HUES64 (cell line): ENCODE data around the gene LIG4. TPM values are rescaled to one million over a fixed set of nuclear protein-coding genes. Genes with fewer than 3 reads are reported as not detected.
A peak's percentile ranks its signal among the peaks of the same experiment; 100 is the strongest.

Experiments
- H3K27ac ChIP-seq: 2 replicates; pipeline ENCODE4 v1.7.0; 2013; ENCODE audit warnings: low read depth, low read length, inconsistent platforms
- H3K27me3 ChIP-seq: 2 replicates; pipeline ENCODE4 v1.6.1; 2013; ENCODE audit warnings: mild to moderate bottlenecking, low read length; ENCODE audit not compliant: insufficient read depth
- H3K36me3 ChIP-seq: 2 replicates; pipeline ENCODE4 v1.6.1; 2013; ENCODE audit warnings: mild to moderate bottlenecking, low read length; ENCODE audit not compliant: insufficient read depth
- H3K4me1 ChIP-seq: 2 replicates; pipeline ENCODE4 v1.6.1; 2013; ENCODE audit warnings: mild to moderate bottlenecking, low read length, moderate library complexity; ENCODE audit not compliant: insufficient read depth
- H3K4me3 ChIP-seq: 2 replicates; pipeline ENCODE4 v1.5.1; 2013; ENCODE audit warnings: mild to moderate bottlenecking, low read length, moderate library complexity
- H3K9ac ChIP-seq: 2 replicates; pipeline ENCODE4 v1.6.1; 2013; ENCODE audit warnings: mild to moderate bottlenecking, low read depth, low read length
- H3K9me3 ChIP-seq: 2 replicates; pipeline ENCODE4 v1.6.1; 2013; ENCODE audit warnings: low read depth, low read length; ENCODE audit not compliant: insufficient read depth
- WGBS: fragments of 150-250, 120-280 bp; methylation state at CpG from one replicate; pipeline ENCODE4 v1.1.7; 2013; ENCODE audit warnings: missing lambda C conversion rate; 5-methylcytosine and 5-hydroxymethylcytosine counted together
- polyA plus RNA-seq, 2 experiments: library from polyadenylated mRNA; stranded (reverse); fragments of 50-300 nt; gene quantifications; one replicate each; pipeline ENCODE4 v1.2.3, GENCODE V29; 2013

The LIG4 gene
- polyA plus RNA-seq (2013, experiment 1 of 2): 4.2 TPM
- 4.4 TPM for polyA plus RNA-seq (2013, experiment 2 of 2)

- peaks cover 6% of the 10 kb centered on the region for H3K36me3 ChIP-seq
- peak within 1 kb of the TSS; percentile 56 for H3K27ac ChIP-seq
- H3K4me1 ChIP-seq: peaks cover 13% of the 10 kb centered on the region
- WGBS: under 1% methylated on average over 25 of the region's 26 CpGs
- no peaks in the 10 kb centered on the region for H3K27me3 ChIP-seq
- H3K9me3 ChIP-seq: no peaks in the 10 kb centered on the region
- H3K9ac ChIP-seq: peak within 1 kb of the TSS; percentile 60
- H3K4me3 ChIP-seq: peak within 1 kb of the TSS; percentile 68
These were observed at the start of gene LIG4 for GRCh38 chr13:108215436-108215835. TSS of gene LIG4 (minus strand) at chr13:108215536. CDS start at chr13:108211268, 4,268 bp downstream.

GRCh38 chr13:108263621-108264355 is 48.5 kb upstream of the LIG4 start:
- Histone ChIP-seq H3K27ac (no peak overlapping the region), H3K36me3 (no peaks in the 10 kb centered on the region), H3K9me3 (no peaks in the 10 kb centered on the region), H3K27me3 (no peaks in the 10 kb centered on the region), H3K9ac (no peak overlapping the region), H3K4me1 (no peaks in the 10 kb centered on the region), H3K4me3 (no peak overlapping the region)
- 90% methylated on average over 8 of the region's 9 CpGs for WGBS

- Histone ChIP-seq H3K27ac (no peak overlapping the region), H3K36me3 (no peaks in the 10 kb centered on the region), H3K9ac (no peak overlapping the region), H3K4me1 (no peaks in the 10 kb centered on the region), H3K9me3 (no peaks in the 10 kb centered on the region), H3K4me3 (no peak overlapping the region), H3K27me3 (no peaks in the 10 kb centered on the region)
- 100% methylated on average over 1 of the region's 2 CpGs for WGBS
These were observed 41.9 kb upstream of the LIG4 start for GRCh38 chr13:108257248-108257647.

- Histone ChIP-seq H3K27ac (no peak overlapping the region), H3K9ac (no peak overlapping the region), H3K4me3 (no peak overlapping the region), H3K36me3 (no peaks in the 10 kb centered on the region), H3K4me1 (no peaks in the 10 kb centered on the region), H3K27me3 (no peaks in the 10 kb centered on the region), H3K9me3 (no peaks in the 10 kb centered on the region)
- WGBS: 97% methylated on average over 3 of the region's 4 CpGs
These were observed 33.8 kb upstream of the LIG4 start for GRCh38 chr13:108249150-108249549.

GRCh38 chr13:108230377-108230776 is 15.0 kb upstream of the LIG4 start:
- Histone ChIP-seq H3K9ac (no peak overlapping the region), H3K27me3 (no peaks in the 10 kb centered on the region), H3K9me3 (no peaks in the 10 kb centered on the region), H3K4me1 (no peaks in the 10 kb centered on the region), H3K4me3 (no peak overlapping the region), H3K27ac (no peak overlapping the region), H3K36me3 (peaks cover 5% of the 10 kb centered on the region)

GRCh38 chr13:108227651-108228272 is 12.4 kb upstream of the LIG4 start:
- Histone ChIP-seq H3K27me3 (no peaks in the 10 kb centered on the region), H3K27ac (no peak overlapping the region), H3K9ac (no peak overlapping the region), H3K9me3 (no peaks in the 10 kb centered on the region), H3K4me1 (no peaks in the 10 kb centered on the region), H3K36me3 (peaks cover 5% of the 10 kb centered on the region), H3K4me3 (no peak overlapping the region)
- WGBS: no CpG with 5 or more reads among the region's 1 CpG

- Histone ChIP-seq H3K9me3 (no peaks in the 10 kb centered on the region), H3K9ac (no peak overlapping the region), H3K27me3 (no peaks in the 10 kb centered on the region), H3K36me3 (peaks cover 5% of the 10 kb centered on the region), H3K27ac (no peak overlapping the region), H3K4me3 (no peak overlapping the region), H3K4me1 (no peaks in the 10 kb centered on the region)
- WGBS: 95% methylated on average over 1 of the region's 1 CpG
These were observed 10.8 kb upstream of the LIG4 start for GRCh38 chr13:108226184-108226583.

GRCh38 chr13:108225440-108225839 is 10.1 kb upstream of the LIG4 start:
- H3K27me3 ChIP-seq: no peaks in the 10 kb centered on the region
- 85% methylated on average over 1 of the region's 1 CpG for WGBS
- H3K9ac ChIP-seq: no peak overlapping the region
- no peak overlapping the region for H3K27ac ChIP-seq
- no peaks in the 10 kb centered on the region for H3K4me1 ChIP-seq
- H3K9me3 ChIP-seq: no peaks in the 10 kb centered on the region
- H3K36me3 ChIP-seq: peaks cover 5% of the 10 kb centered on the region
- no peak overlapping the region for H3K4me3 ChIP-seq

GRCh38 chr13:108223687-108224503 is 8.6 kb upstream of the LIG4 start:
- 95% methylated on average over 7 of the region's 7 CpGs for WGBS
- Histone ChIP-seq H3K4me3 (no peak overlapping the region), H3K4me1 (peaks cover 7% of the 10 kb centered on the region), H3K9me3 (no peaks in the 10 kb centered on the region), H3K27ac (no peak overlapping the region), H3K9ac (no peak overlapping the region), H3K27me3 (no peaks in the 10 kb centered on the region), H3K36me3 (no peaks in the 10 kb centered on the region)

- H3K4me3 ChIP-seq: peak overlapping the region; percentile 98; the same call in 1 of the 2 replicates
- no peaks in the 10 kb centered on the region for H3K36me3 ChIP-seq
- WGBS: 100% methylated on average over 1 of the region's 1 CpG
These were observed 4.7 kb upstream of the LIG4 start for GRCh38 chr13:108220041-108220440.

More at GRCh38 chr13:108220041-108220440, 4.7 kb upstream of the LIG4 start:
- H3K9ac ChIP-seq: no peak overlapping the region
- peaks cover 13% of the 10 kb centered on the region for H3K4me1 ChIP-seq
- H3K27ac ChIP-seq: no peak overlapping the region
- H3K9me3 ChIP-seq: no peaks in the 10 kb centered on the region
- no peaks in the 10 kb centered on the region for H3K27me3 ChIP-seq
